HCT116 (cell line): ENCODE data around the gene LCE4A. TPM values are rescaled to one million over a fixed set of nuclear protein-coding genes. Genes with fewer than 3 reads are reported as not detected.

Experiments
- ATAC-seq: fragments of 200-7000 bp; cut with Tn5 transposase; 2 replicates; pipeline ENCODE4 v1.9.1; 2020; ENCODE audit warnings: mild to moderate bottlenecking, moderate library complexity
- BruUV-seq: library from RNA; stranded (reverse); fragments of 400-500 nt; replicated peaks from 2 replicates; lab custom pipeline; 2021; lab: Mats Ljungman, UMichigan
- CTCF ChIA-PET: fragments of 300-600 bp; sonication (Branson Sonifier 250); formaldehyde crosslinking; loops from one replicate; lab custom pipeline; 2021; ENCODE audit warnings: antibody characterized with exemption; lab: Charles Lee
- POLR2A ChIA-PET: fragments of 300-600, 350-600 bp; sonication (Branson Sonifier 250); formaldehyde crosslinking; loops from one replicate; lab custom pipeline; 2021; ENCODE audit warnings: antibody characterized with exemption; lab: Charles Lee
- RAD21 ChIA-PET, 2 experiments: fragments of 300-600 bp; sonication (Branson Sonifier 250); formaldehyde crosslinking; loops; one replicate each; lab custom pipeline; 2023; ENCODE audit warnings: low total read pairs in 2 of 2; ENCODE audit not compliant: uncharacterized antibody in 2 of 2, unreplicated experiment in 2 of 2, low non-redundant PET in 1 of 2; lab: Charles Lee
- DNase-seq: peaks from one replicate; pipeline ENCODE4 v3.0.0-alpha.2; 2010; ENCODE audit warnings: low read depth, low spot score
- H2AFZ ChIP-seq: fragments of 200-600 bp; shearing (Covaris generic), sonication (generic); 2 replicates; pipeline ENCODE4 v1.6.1; 2017; ENCODE audit warnings: low read depth, mixed run types, mixed read lengths, antibody characterized with exemption, low read length; ENCODE audit not compliant: poor library complexity, severe bottlenecking
- H3K27ac ChIP-seq: 2 replicates; pipeline ENCODE4 v1.5.1; 2012; ENCODE audit warnings: low read depth, low read length
- H3K27me3 ChIP-seq: fragments of 200-600 bp; sonication (generic); 2 replicates; pipeline ENCODE4 v1.6.1; 2016; ENCODE audit warnings: mixed run types, low read length, mixed read lengths; ENCODE audit not compliant: insufficient read depth
- H3K36me3 ChIP-seq, 2 experiments: fragments of 200-500 bp in 1 of 2; fragments of 200-600 bp in 1 of 2; sonication (Bioruptor generic) in 1 of 2; sonication (generic) in 1 of 2; 2 replicates each; pipeline versions ENCODE4 v1.5.1 to v1.6.1; 2014 to 2016; ENCODE audit warnings: low read length in 2 of 2, inconsistent platforms in 1 of 2, mixed read lengths in 1 of 2, mixed run types in 1 of 2; ENCODE audit not compliant: insufficient read depth in 2 of 2, control insufficient read depth in 1 of 2
- H3K4me1 ChIP-seq, 2 experiments: fragments of 200-600 bp in 1 of 2; sonication (generic) in 1 of 2; 2 replicates each; pipeline versions ENCODE4 v1.5.1 to v1.6.1; 2012 to 2017; ENCODE audit warnings: low read length in 2 of 2, inconsistent platforms in 1 of 2, mild to moderate bottlenecking in 1 of 2, mixed read lengths in 1 of 2, mixed run types in 1 of 2, moderate library complexity in 1 of 2; ENCODE audit not compliant: insufficient read depth in 2 of 2, control insufficient read depth in 1 of 2
- H3K4me2 ChIP-seq: fragments of 200-600 bp; sonication (generic); 2 replicates; pipeline ENCODE4 v1.6.1; 2017; ENCODE audit warnings: mixed run types, low read length, mixed read lengths
- H3K4me3 ChIP-seq, 2 experiments: fragments of 200-600 bp in 1 of 2; sonication (generic) in 1 of 2; replicated peaks in 1 of 2; 2 replicates each; pipeline ENCODE4 v1.5.1; 2011 to 2016; ENCODE audit warnings: low read length in 2 of 2, control low read depth in 1 of 2, low read depth in 1 of 2, mild to moderate bottlenecking in 1 of 2, mixed read lengths in 1 of 2, mixed run types in 1 of 2
- H3K79me2 ChIP-seq: fragments of 200-600 bp; sonication (generic); 2 replicates; pipeline ENCODE4 v1.6.1; 2017; ENCODE audit warnings: mild to moderate bottlenecking, mixed run types, low read length, moderate library complexity, mixed read lengths; ENCODE audit not compliant: insufficient read depth
- H3K9ac ChIP-seq: fragments of 200-600 bp; sonication (generic); 2 replicates; pipeline ENCODE4 v1.6.1; 2016; ENCODE audit warnings: low read length, mixed read lengths
- H3K9me2 ChIP-seq: fragments of 200-600 bp; sonication (generic), shearing (Covaris generic); 2 replicates; pipeline ENCODE4 v1.6.1; 2017; ENCODE audit warnings: mixed run types, mild to moderate bottlenecking, moderate library complexity; ENCODE audit not compliant: insufficient read depth
- H3K9me3 ChIP-seq, 2 experiments: fragments of 200-500 bp in 1 of 2; fragments of 200-600 bp in 1 of 2; sonication (Bioruptor generic) in 1 of 2; sonication (generic) in 1 of 2; 2 replicates each; pipeline ENCODE4 v1.6.1; 2014 to 2017; ENCODE audit warnings: low read length in 2 of 2, mixed read lengths in 2 of 2, inconsistent platforms in 1 of 2, low read depth in 1 of 2, mild to moderate bottlenecking in 1 of 2, mixed run types in 1 of 2, moderate library complexity in 1 of 2; ENCODE audit not compliant: control insufficient read depth in 1 of 2, insufficient read depth in 1 of 2
- H4K20me1 ChIP-seq: fragments of 200-600 bp; sonication (generic), shearing (Covaris generic); 2 replicates; pipeline ENCODE4 v1.6.1; 2017; ENCODE audit warnings: mixed run types, mild to moderate bottlenecking, moderate library complexity; ENCODE audit not compliant: insufficient read depth
- EZH2 ChIP-seq: fragments of 200-600 bp; sonication (generic); IDR thresholded peaks from 2 replicates; pipeline ENCODE4 v1.6.1; 2017; ENCODE audit warnings: antibody characterized with exemption, mixed run types
- EZH2phosphoT487 ChIP-seq: fragments of 200-600 bp; IDR thresholded peaks from 2 replicates; pipeline ENCODE4 v1.6.1; 2018; ENCODE audit warnings: antibody characterized with exemption, borderline replicate concordance
- JUND ChIP-seq: IDR thresholded peaks from 2 replicates; pipeline ENCODE4 v1.6.1; 2012
- RAD21 ChIP-seq: IDR thresholded peaks from 2 replicates; pipeline ENCODE4 v1.6.1; 2012; ENCODE audit warnings: low read depth, mild to moderate bottlenecking
- SRF ChIP-seq: IDR thresholded peaks from 2 replicates; pipeline ENCODE4 v1.6.1; 2012; ENCODE audit warnings: low read depth
- TCF7L2 ChIP-seq: IDR thresholded peaks from 2 replicates; pipeline ENCODE4 v1.7.0; 2011; ENCODE audit warnings: borderline replicate concordance, inconsistent platforms; ENCODE audit not compliant: insufficient read depth, insufficient read length; ENCODE audit errors: extremely low read depth
- intact Hi-C: fragments of 100-400 bp; cut with micrococcal nuclease; formaldehyde crosslinking; loops from 2 replicates; pipeline ENCODE4 v1.10.0; 2022
- total RNA-seq: library from RNA; stranded (reverse); gene quantifications from one replicate; pipeline ENCODE4 v1.2.1, GENCODE V29; 2021; ENCODE audit not compliant: unreplicated experiment
- TF ChIP-seq, protein P1 (sequence below): IDR thresholded peaks from 2 replicates; pipeline ENCODE4 v1.6.1; 2012; ENCODE audit warnings: low read depth

LCE4A gene
- total RNA-seq, 1 experiment from 2014 or later: not detected

DNA sequence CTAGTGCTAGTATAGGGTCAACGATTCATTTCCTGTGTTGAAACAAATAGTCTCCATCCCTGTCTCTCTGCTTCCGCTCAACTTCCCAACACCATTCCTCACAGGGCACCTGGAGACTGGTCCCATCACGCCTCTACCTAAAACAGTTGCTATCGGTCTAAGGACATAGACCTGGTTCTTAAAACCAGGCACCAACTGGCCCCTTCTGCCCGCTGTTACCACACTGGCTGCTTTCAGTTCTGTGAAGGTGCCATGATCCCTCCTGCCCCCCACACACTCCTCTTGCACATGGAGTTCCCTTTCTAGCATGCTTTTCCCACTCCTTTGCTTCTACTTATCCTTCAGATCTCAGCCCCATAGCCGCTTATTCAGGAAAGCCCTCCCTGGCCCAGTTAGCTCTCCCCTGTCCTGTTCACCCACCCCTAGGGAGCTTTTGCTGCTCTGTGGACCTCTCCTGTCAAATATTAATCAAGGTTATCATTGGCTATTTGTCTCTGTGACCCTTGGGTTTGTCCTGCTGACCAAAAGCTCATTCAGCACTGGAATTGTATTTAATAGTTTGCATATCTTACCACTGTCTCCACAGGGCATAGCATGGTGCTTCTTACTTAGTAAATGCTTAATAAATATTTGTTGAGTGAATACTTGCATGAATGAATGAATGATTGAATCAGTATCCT lies 37.9 kb downstream of the LCE4A start:
- ChIA-PET RAD21 (no interaction called here), CTCF (no interaction called here), POLR2A (no interaction called here)
- Histone ChIP-seq H3K4me2 (no peak overlapping the region), H3K27ac (no peak overlapping the region), H3K27me3 (peaks cover 26% of the 10 kb centered on the region), H3K9ac (no peak overlapping the region), H3K36me3 (no peaks in the 10 kb centered on the region), H3K9me2 (no peaks in the 10 kb centered on the region), H3K79me2 (no peaks in the 10 kb centered on the region), H2AFZ (peak overlapping the region; percentile 63), H4K20me1 (no peaks in the 10 kb centered on the region), H3K9me3 (no peaks in the 10 kb centered on the region), H3K4me3 (no peak overlapping the region), H3K4me1 (no peaks in the 10 kb centered on the region)
- DNase-seq (no peak), ATAC-seq (no peak)
- TF ChIP-seq TCF7L2 (no peak), EZH2phosphoT487 (no peak), EZH2 (no peak)
- intact Hi-C loops: loop anchor here (5.0 kb wide), 1 partner anchor 181 kb away; no protein-coding TSS in a partner anchor
- no TSS peak for BruUV-seq

DNA sequence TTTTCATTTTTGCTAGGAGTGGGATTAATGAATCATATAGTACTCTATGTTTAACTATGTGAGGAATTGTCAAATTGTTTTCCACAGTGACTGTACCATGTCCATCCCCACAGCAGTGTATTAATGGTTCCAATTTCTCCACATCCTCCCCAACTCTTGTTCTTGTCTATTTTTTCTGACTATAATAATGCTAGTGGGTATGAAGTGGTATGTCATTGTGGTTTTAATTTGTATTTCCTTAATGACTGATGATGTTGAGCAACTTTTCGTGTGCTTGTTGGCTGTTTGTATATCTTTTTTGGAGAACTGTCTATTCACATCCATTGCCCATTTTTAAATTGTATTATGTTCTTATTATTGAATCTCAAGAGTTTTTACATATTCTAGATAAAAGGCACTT lies 39.9 kb downstream of the LCE4A start:
- DNase-seq (no peak), ATAC-seq (no peak)
- Histone ChIP-seq H3K9ac (no peak overlapping the region), H3K4me1 (no peaks in the 10 kb centered on the region), H4K20me1 (no peaks in the 10 kb centered on the region), H3K4me2 (no peak overlapping the region), H3K27ac (no peak overlapping the region), H3K9me3 (no peaks in the 10 kb centered on the region), H3K9me2 (no peaks in the 10 kb centered on the region), H3K36me3 (no peaks in the 10 kb centered on the region), H3K4me3 (no peak overlapping the region), H3K27me3 (peaks cover 19% of the 10 kb centered on the region), H3K79me2 (no peaks in the 10 kb centered on the region), H2AFZ (no peak overlapping the region)
- ChIA-PET POLR2A (no interaction called here), RAD21 (no interaction called here), CTCF (interaction anchor here (0.7 kb wide), 1 partner anchor 252 kb away, joined by 3 read pairs; no protein-coding TSS in a partner anchor)
- no TSS peak for BruUV-seq
- intact Hi-C loops: loop anchor here (5.0 kb wide), 1 partner anchor 179 kb away; no protein-coding TSS in a partner anchor
- TF ChIP-seq JUND (no peak), RAD21 (no peak), SRF (no peak)
- TF ChIP-seq, protein P1, sequence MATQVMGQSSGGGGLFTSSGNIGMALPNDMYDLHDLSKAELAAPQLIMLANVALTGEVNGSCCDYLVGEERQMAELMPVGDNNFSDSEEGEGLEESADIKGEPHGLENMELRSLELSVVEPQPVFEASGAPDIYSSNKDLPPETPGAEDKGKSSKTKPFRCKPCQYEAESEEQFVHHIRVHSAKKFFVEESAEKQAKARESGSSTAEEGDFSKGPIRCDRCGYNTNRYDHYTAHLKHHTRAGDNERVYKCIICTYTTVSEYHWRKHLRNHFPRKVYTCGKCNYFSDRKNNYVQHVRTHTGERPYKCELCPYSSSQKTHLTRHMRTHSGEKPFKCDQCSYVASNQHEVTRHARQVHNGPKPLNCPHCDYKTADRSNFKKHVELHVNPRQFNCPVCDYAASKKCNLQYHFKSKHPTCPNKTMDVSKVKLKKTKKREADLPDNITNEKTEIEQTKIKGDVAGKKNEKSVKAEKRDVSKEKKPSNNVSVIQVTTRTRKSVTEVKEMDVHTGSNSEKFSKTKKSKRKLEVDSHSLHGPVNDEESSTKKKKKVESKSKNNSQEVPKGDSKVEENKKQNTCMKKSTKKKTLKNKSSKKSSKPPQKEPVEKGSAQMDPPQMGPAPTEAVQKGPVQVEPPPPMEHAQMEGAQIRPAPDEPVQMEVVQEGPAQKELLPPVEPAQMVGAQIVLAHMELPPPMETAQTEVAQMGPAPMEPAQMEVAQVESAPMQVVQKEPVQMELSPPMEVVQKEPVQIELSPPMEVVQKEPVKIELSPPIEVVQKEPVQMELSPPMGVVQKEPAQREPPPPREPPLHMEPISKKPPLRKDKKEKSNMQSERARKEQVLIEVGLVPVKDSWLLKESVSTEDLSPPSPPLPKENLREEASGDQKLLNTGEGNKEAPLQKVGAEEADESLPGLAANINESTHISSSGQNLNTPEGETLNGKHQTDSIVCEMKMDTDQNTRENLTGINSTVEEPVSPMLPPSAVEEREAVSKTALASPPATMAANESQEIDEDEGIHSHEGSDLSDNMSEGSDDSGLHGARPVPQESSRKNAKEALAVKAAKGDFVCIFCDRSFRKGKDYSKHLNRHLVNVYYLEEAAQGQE: no peak
